K562 (cell line): ENCODE results near the gene IDH2. TPM values are rescaled to one million over a fixed set of nuclear protein-coding genes. Genes with fewer than 3 reads are reported as not detected.

Experiments
- ATAC-seq: fragments of 200-7000 bp; cut with Tn5 transposase; 3 replicates; pipeline ENCODE4 v1.9.1; 2020; ENCODE audit warnings: moderate library complexity
- BruUV-seq: library from RNA; stranded (reverse); fragments of 400-500 nt; replicated peaks from 2 replicates; lab custom pipeline; 2021; lab: Mats Ljungman, UMichigan
- CTCF ChIA-PET: fragments of 300-600 bp; formaldehyde crosslinking; extraction: SDS; loops from one replicate; lab custom pipeline; 2021; ENCODE audit warnings: low intra/inter-chr PET ratio; lab: Yijun Ruan, JAX
- POLR2A ChIA-PET: fragments of 300-600, 350-650 bp; sonication (Branson Sonifier 250); formaldehyde crosslinking; extraction: SDS; loops from one replicate; lab custom pipeline; 2021; ENCODE audit warnings: antibody characterized with exemption, inconsistent platforms; lab: Yijun Ruan, JAX
- DNase-seq, 4 experiments: peaks; one replicate each; pipeline versions ENCODE4 v3.0.0 to v3.0.0-alpha.2; 2011 to 2018; ENCODE audit warnings: low spot score in 3 of 4, mixed read lengths in 3 of 4; ENCODE audit errors: extremely low read depth in 1 of 4
- FAIRE-seq: peaks from 2 replicates; lab custom pipeline; 2011; peaks lifted over from hg19 to GRCh38; lab: Jason Lieb, UNC
- H2AFZ ChIP-seq: 2 replicates; pipeline ENCODE4 v1.6.0; 2011; ENCODE audit warnings: low read depth, low read length, control low read depth, inconsistent platforms
- H3K27ac ChIP-seq: fragments of 200-600 bp; 3 replicates; pipeline ENCODE4 v1.8.0; 2011; ENCODE audit warnings: low read depth, mild to moderate bottlenecking, control low read depth, inconsistent platforms, low read length, moderate library complexity, mixed read lengths; ENCODE audit errors: extremely low read depth
- H3K27me3 ChIP-seq, 2 experiments: fragments of 300-600 bp in 1 of 2; 2 replicates in 1 of 2; 3 replicates in 1 of 2; pipeline versions ENCODE4 v1.6.0 to v1.8.0; 2011; ENCODE audit warnings: inconsistent platforms in 2 of 2, low read length in 2 of 2, mild to moderate bottlenecking in 1 of 2, mixed read lengths in 1 of 2, moderate library complexity in 1 of 2; ENCODE audit not compliant: control insufficient read depth in 2 of 2, insufficient read depth in 2 of 2
- H3K36me3 ChIP-seq: fragments of 300-600 bp; 3 replicates; pipeline ENCODE4 v1.8.0; 2011; ENCODE audit warnings: mild to moderate bottlenecking, low read length, inconsistent platforms; ENCODE audit not compliant: control insufficient read depth, insufficient read depth
- H3K4me1 ChIP-seq, 2 experiments: fragments of 200-600 bp in 1 of 2; replicated peaks in 1 of 2; 2 replicates in 1 of 2; 3 replicates in 1 of 2; pipeline versions ENCODE4 v1.5.1 to v1.8.0; 2011; ENCODE audit warnings: inconsistent platforms in 2 of 2, low read length in 2 of 2, mild to moderate bottlenecking in 1 of 2, mixed read lengths in 1 of 2, moderate library complexity in 1 of 2; ENCODE audit not compliant: control insufficient read depth in 2 of 2, insufficient read depth in 2 of 2
- H3K4me2 ChIP-seq: 2 replicates; pipeline ENCODE4 v1.6.1; 2011; ENCODE audit warnings: low read length, control low read depth, inconsistent platforms, mixed read lengths; ENCODE audit not compliant: insufficient read depth
- H3K4me3 ChIP-seq: fragments of 200-600 bp; sonication (generic), shearing (Covaris generic); 2 replicates; pipeline ENCODE4 v1.5.1; 2016; ENCODE audit warnings: control low read depth, inconsistent platforms
- H3K79me2 ChIP-seq: fragments of 200-600 bp; 3 replicates; pipeline ENCODE4 v1.8.0; 2011; ENCODE audit warnings: low read length, inconsistent platforms; ENCODE audit not compliant: control insufficient read depth, insufficient read depth
- H3K9ac ChIP-seq, 2 experiments: 2 replicates each; pipeline versions ENCODE4 v1.6.0 to v1.6.1; 2011; ENCODE audit warnings: low read depth in 2 of 2, low read length in 2 of 2, control low read depth in 1 of 2, inconsistent platforms in 1 of 2, mild to moderate bottlenecking in 1 of 2, mixed read lengths in 1 of 2; ENCODE audit not compliant: insufficient read depth in 1 of 2
- H3K9me1 ChIP-seq: one replicate; pipeline ENCODE4 v1.6.0; 2011; ENCODE audit warnings: inconsistent platforms, mild to moderate bottlenecking, low read length, moderate library complexity; ENCODE audit not compliant: control insufficient read depth, insufficient read depth
- H3K9me3 ChIP-seq: replicated peaks from 2 replicates; pipeline ENCODE4 v1.5.1; 2011; ENCODE audit warnings: low read depth, low read length, inconsistent platforms; ENCODE audit not compliant: control insufficient read depth, insufficient read depth
- H4K20me1 ChIP-seq: replicated peaks from 2 replicates; pipeline ENCODE4 v1.6.1; 2011; ENCODE audit warnings: low read length, inconsistent platforms, mixed read lengths; ENCODE audit not compliant: control insufficient read depth, insufficient read depth
- GABPB1 ChIP-seq: sonication (generic); formaldehyde crosslinking; IDR thresholded peaks from 2 replicates; pipeline ENCODE4 v1.8.0; 2022; ENCODE audit warnings: mild to moderate bottlenecking, missing genetic modification reagents
- ZBTB17 ChIP-seq: fragments of 450-650 bp; formaldehyde crosslinking; IDR thresholded peaks from 2 replicates; pipeline ENCODE4 v1.4.0; 2020; ENCODE audit warnings: mild to moderate bottlenecking
- ZNF23 ChIP-seq: fragments of 250-450 bp; sonication (Bioruptor Pico); IDR thresholded peaks from 2 replicates; pipeline ENCODE4 v1.4.0; 2020; ENCODE audit warnings: mild to moderate bottlenecking
- WGBS: fragments of 100-300 bp; shearing (Covaris generic); methylation state at CpG from one replicate; pipeline ENCODE4 v1.1.6; 2016; ENCODE audit warnings: low coverage, mixed read lengths; ENCODE audit not compliant: insufficient coverage; ENCODE audit errors: missing lambda C conversion rate; 5-methylcytosine and 5-hydroxymethylcytosine counted together
- in situ Hi-C: fragments of 300-500 bp; cut with MboI; formaldehyde crosslinking; loops from 4 replicates; pipeline ENCODE4 v1.15.0; 2018; ENCODE audit warnings: inconsistent platforms, mixed read lengths
- intact Hi-C: fragments of 100-400 bp; cut with micrococcal nuclease; formaldehyde crosslinking; loops from 2 replicates; pipeline ENCODE4 v1.14.2; 2022
- polyA plus RNA-seq, 8 experiments: library from polyadenylated mRNA; depleted of rRNA in 4 of 8; stranded (reverse) in 5 of 8; unstranded in 3 of 8; fragments of >200 nt; fragmentation: Nextera tagmentation in 2 of 8; fragmentation: Illumina TruSeq in 1 of 8; extraction: Ambion mirVana in 2 of 8; extraction: Trizol in 1 of 8; gene quantifications; 2 replicates each; pipeline versions ENCODE4 v1.2.1 to v1.2.3, GENCODE V29; 2011 to 2014; ENCODE audit warnings: inconsistent platforms in 1 of 8, missing spikeins in 1 of 8
- total RNA-seq, 7 experiments: library from RNA; depleted of rRNA in 6 of 7; stranded (reverse); fragments of >200 nt in 6 of 7; fragmentation: Illumina TruSeq in 2 of 7; extraction: Trizol in 2 of 7; gene quantifications; 2 replicates each; pipeline versions ENCODE4 v1.2.1 to v1.2.3, GENCODE V29; 2011 to 2021; ENCODE audit warnings: low replicate concordance in 1 of 7
- TF ChIP-seq, protein P1 (sequence below): fragments of 450-650 bp; formaldehyde crosslinking; IDR thresholded peaks from 2 replicates; pipeline ENCODE4 v1.4.0; 2020; ENCODE audit warnings: mild to moderate bottlenecking, mixed read lengths
- TF ChIP-seq, protein P2 (sequence below), 2 experiments: fragments of 450-650 bp; IDR thresholded peaks; 2 replicates each; pipeline ENCODE4 v1.6.1; 2016

IDH2 gene
- total and polyA plus RNA-seq, 9 of the 15 experiments (the other 6 are each of a cell fraction or from before 2014, with no cell fraction given): 0.70 to 99.9 (median 59.2) TPM

DNA sequence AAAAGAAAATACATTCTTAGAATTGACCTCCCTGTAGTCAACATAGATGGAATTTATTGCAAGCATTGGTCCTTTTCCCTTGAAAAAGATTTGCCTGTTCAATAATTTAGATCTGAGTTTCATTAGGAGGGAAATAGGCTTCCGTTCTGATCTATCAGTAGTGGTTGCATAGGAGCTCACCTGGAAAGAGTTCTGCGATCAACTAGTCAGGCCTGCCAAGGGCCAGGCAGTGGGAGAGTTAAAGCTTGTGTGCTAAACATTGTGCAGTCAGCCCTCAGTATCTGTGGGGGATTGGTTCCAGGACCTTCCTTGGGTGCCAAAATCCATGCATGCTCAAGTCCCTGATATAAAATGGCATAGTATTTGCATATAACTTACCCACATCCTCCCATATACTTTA is 29.6 kb upstream of the IDH2 start:
- H4K20me1 ChIP-seq: no peaks in the 10 kb centered on the region
- no peaks in the 10 kb centered on the region for H3K36me3 ChIP-seq
- in situ Hi-C loops: loop anchor here (10.0 kb wide), 1 partner anchor 343 kb away; no protein-coding TSS in a partner anchor
- peaks cover 0 to under 1% of the 10 kb centered on the region in 2 experiments; a peak in 2 of 5 replicates for H3K4me1 ChIP-seq
- no peak overlapping the region for H3K27ac ChIP-seq
- ATAC-seq: peak; percentile 52; the same call in 2 of the 3 replicates
- TF ChIP-seq, protein P1, sequence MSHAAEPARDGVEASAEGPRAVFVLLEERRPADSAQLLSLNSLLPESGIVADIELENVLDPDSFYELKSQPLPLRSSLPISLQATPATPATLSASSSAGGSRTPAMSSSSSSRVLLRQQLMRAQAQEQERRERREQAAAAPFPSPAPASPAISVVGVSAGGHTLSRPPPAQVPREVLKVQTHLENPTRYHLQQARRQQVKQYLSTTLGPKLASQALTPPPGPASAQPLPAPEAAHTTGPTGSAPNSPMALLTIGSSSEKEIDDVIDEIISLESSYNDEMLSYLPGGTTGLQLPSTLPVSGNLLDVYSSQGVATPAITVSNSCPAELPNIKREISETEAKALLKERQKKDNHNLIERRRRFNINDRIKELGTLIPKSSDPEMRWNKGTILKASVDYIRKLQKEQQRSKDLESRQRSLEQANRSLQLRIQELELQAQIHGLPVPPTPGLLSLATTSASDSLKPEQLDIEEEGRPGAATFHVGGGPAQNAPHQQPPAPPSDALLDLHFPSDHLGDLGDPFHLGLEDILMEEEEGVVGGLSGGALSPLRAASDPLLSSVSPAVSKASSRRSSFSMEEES: no peak
- TF ChIP-seq ZBTB17: peak; percentile 91
- TF ChIP-seq ZNF23 (CRISPR knock-in tag): peak; percentile 79; the same call in 1 of the 2 replicates
- no peak for TF ChIP-seq GABPB1 (CRISPR knock-in tag)
- TF ChIP-seq, protein P2, sequence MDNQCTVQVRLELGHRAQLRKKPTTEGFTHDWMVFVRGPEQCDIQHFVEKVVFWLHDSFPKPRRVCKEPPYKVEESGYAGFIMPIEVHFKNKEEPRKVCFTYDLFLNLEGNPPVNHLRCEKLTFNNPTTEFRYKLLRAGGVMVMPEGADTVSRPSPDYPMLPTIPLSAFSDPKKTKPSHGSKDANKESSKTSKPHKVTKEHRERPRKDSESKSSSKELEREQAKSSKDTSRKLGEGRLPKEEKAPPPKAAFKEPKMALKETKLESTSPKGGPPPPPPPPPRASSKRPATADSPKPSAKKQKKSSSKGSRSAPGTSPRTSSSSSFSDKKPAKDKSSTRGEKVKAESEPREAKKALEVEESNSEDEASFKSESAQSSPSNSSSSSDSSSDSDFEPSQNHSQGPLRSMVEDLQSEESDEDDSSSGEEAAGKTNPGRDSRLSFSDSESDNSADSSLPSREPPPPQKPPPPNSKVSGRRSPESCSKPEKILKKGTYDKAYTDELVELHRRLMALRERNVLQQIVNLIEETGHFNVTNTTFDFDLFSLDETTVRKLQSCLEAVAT (IDR thresholded peaks at IDR 0.05): peak in 1 of 2 experiments; percentile 92; a peak in 2 of 4 replicates
- TF ChIP-seq, all 486 proteins: peak for 3
- no TSS peak for BruUV-seq
- H3K9me1 ChIP-seq: no peaks in the 10 kb centered on the region
- no peaks in the 10 kb centered on the region for H3K79me2 ChIP-seq
- H2AFZ ChIP-seq: peak overlapping the region; percentile 33; the same call in 1 of the 2 replicates
- no peaks in the 10 kb centered on the region for H3K9me3 ChIP-seq
- no peak overlapping the region for H3K4me2 ChIP-seq
- DNase-seq (no peak), FAIRE-seq (no peak)
- H3K4me3 ChIP-seq: no peak overlapping the region
- no peak overlapping the region for H3K9ac ChIP-seq
- ChIA-PET CTCF (no interaction called here), POLR2A (no interaction called here)
- 58% methylated on average over 2 of the region's 2 CpGs for WGBS
- no peaks in the 10 kb centered on the region for H3K27me3 ChIP-seq
- intact Hi-C loops: no loop called here
